ENCODE data around the gene COL26A1. TPM values are rescaled to one million over a fixed set of nuclear protein-coding genes. Genes with fewer than 3 reads are reported as not detected.
A peak's percentile ranks its signal among the peaks of the same experiment; 100 is the strongest.
"Not testable (repeated sequence)": the region's sequence is repeated elsewhere in the genome, so short reads cannot be mapped to it uniquely, and the experiment has no call there.

The COL26A1 gene
- total and polyA plus RNA-seq, 2 experiments from 2014 or later: 11.6 to 19.1 TPM

DNA sequence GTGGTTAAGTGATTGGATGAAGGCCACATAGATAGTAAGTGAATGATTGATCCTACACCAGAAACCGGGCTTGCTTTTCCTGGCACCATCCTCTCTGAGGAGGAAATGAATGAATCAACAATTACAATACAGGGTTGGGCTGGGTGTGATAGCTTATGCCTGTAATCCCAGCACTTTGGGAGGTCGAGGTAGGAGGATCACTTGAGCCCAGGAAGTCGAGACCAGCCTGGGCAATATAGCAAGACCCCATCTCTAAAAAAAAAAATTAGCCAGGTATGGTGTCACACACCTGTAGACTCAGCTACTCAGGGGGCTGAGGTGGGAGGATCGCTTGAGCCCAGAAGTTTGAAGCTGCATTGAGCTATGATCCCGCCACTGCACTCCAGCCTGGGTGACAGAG, 111.5 kb downstream of the COL26A1 start:
- H3K9me2 ChIP-seq (replicated peaks; ENCODE audit: insufficient read depth): no peaks in the 10 kb centered on the region
- H3K4me1 ChIP-seq (ENCODE audit: insufficient read depth): peaks cover 9% of the 10 kb centered on the region
- no peaks in the 10 kb centered on the region for H3K36me3 ChIP-seq (replicated peaks; ENCODE audit: insufficient read depth, low read depth)
- no peaks in the 10 kb centered on the region for H3K9me3 ChIP-seq (ENCODE audit: low read depth)
- no peak overlapping the region for H2AFZ ChIP-seq
- H3K79me2 ChIP-seq: no peaks in the 10 kb centered on the region
- 77% methylated on average over 5 of the region's 5 CpGs for WGBS (ENCODE audit: low lambda C conversion rate, missing lambda C conversion rate)
- no peak overlapping the region for H3K4me2 ChIP-seq
- no peaks in the 10 kb centered on the region for H3K27me3 ChIP-seq
- H3K4me3 ChIP-seq: no peak overlapping the region
- H4K20me1 ChIP-seq (ENCODE audit: insufficient read depth, poor library complexity, severe bottlenecking): no peaks in the 10 kb centered on the region
- no peak overlapping the region for H3K27ac ChIP-seq
- TF ChIP-seq, protein P1, sequence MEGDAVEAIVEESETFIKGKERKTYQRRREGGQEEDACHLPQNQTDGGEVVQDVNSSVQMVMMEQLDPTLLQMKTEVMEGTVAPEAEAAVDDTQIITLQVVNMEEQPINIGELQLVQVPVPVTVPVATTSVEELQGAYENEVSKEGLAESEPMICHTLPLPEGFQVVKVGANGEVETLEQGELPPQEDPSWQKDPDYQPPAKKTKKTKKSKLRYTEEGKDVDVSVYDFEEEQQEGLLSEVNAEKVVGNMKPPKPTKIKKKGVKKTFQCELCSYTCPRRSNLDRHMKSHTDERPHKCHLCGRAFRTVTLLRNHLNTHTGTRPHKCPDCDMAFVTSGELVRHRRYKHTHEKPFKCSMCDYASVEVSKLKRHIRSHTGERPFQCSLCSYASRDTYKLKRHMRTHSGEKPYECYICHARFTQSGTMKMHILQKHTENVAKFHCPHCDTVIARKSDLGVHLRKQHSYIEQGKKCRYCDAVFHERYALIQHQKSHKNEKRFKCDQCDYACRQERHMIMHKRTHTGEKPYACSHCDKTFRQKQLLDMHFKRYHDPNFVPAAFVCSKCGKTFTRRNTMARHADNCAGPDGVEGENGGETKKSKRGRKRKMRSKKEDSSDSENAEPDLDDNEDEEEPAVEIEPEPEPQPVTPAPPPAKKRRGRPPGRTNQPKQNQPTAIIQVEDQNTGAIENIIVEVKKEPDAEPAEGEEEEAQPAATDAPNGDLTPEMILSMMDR (IDR thresholded peaks at IDR 0.05; ENCODE audit: poor library complexity): no peak
- TF ChIP-seq EZH2phosphoT487 (IDR thresholded peaks at IDR 0.05; ENCODE audit: low read depth, severe bottlenecking, unreplicated experiment) (no peak), EZH2 (IDR thresholded peaks at IDR 0.05; ENCODE audit: borderline replicate concordance) (no peak)
- DNase-seq (ENCODE audit: low spot score): no peak

DNA sequence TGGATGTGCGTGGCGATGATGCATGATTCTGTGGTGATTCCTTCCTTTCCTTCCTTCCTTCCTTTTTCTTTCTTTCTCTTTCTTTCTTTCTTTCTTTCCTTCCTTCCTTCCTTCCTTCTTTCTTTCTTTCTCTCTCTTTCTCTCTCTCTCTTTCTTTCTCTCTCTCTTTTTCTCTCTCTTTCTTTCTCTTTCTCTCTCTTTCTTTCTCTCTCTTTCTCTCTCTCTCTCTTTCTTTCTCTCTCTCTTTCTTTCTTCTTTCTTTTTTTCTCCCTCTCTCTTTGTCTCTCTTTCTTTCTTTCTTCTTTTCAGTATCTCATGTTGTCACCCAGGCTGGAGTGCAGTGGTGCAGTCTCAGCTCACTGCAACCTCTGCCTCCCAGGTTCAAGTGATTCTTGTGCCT, 113.0 kb downstream of the COL26A1 start:
- H3K27me3 ChIP-seq; H3K4me1 ChIP-seq (ENCODE audit: insufficient read depth); H3K27ac ChIP-seq; DNase-seq (ENCODE audit: low spot score); H3K36me3 ChIP-seq (replicated peaks; ENCODE audit: insufficient read depth, low read depth); H3K79me2 ChIP-seq; H3K9me2 ChIP-seq (replicated peaks; ENCODE audit: insufficient read depth); H2AFZ ChIP-seq; H4K20me1 ChIP-seq (ENCODE audit: insufficient read depth, poor library complexity, severe bottlenecking); H3K4me2 ChIP-seq; H3K9me3 ChIP-seq (ENCODE audit: low read depth); H3K4me3 ChIP-seq: not testable (repeated sequence)
- 100% methylated on average over 2 of the region's 2 CpGs for WGBS (ENCODE audit: low lambda C conversion rate, missing lambda C conversion rate)

DNA sequence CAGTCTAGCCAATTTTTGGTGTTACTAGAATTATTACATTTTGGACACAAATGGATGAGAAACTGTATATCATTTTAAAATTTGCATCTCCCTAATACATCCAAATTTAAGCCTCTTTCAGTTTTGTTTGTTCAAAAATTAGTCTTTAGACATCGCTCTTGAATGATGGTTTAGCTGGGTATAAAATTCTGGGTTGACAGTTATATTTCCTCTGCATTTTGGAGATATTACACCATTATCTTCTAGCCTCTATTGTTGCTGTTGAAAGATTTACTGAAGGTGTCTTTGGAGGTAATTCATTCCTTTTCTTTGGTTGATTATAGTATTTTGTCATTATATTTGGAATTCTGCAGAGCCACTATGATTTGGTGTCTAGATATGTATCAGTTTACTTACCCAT, 116.5 kb downstream of the COL26A1 start:
- no peaks in the 10 kb centered on the region for H4K20me1 ChIP-seq (ENCODE audit: insufficient read depth, poor library complexity, severe bottlenecking)
- no peaks in the 10 kb centered on the region for H3K9me3 ChIP-seq (ENCODE audit: low read depth)
- H3K36me3 ChIP-seq (replicated peaks; ENCODE audit: insufficient read depth, low read depth): no peaks in the 10 kb centered on the region
- WGBS (ENCODE audit: low lambda C conversion rate, missing lambda C conversion rate): 96% methylated on average over 1 of the region's 1 CpG
- H3K27ac ChIP-seq: no peak overlapping the region
- no peaks in the 10 kb centered on the region for H3K27me3 ChIP-seq
- TF ChIP-seq EZH2phosphoT487 (IDR thresholded peaks at IDR 0.05; ENCODE audit: low read depth, severe bottlenecking, unreplicated experiment) (no peak), EZH2 (IDR thresholded peaks at IDR 0.05; ENCODE audit: borderline replicate concordance) (no peak)
- TF ChIP-seq, protein P1 (IDR thresholded peaks at IDR 0.05; ENCODE audit: poor library complexity): no peak
- H3K4me3 ChIP-seq: no peak overlapping the region
- no peak for DNase-seq (ENCODE audit: low spot score)
- H3K79me2 ChIP-seq: no peaks in the 10 kb centered on the region
- no peaks in the 10 kb centered on the region for H3K4me1 ChIP-seq (ENCODE audit: insufficient read depth)
- no peak overlapping the region for H2AFZ ChIP-seq
- no peak overlapping the region for H3K4me2 ChIP-seq
- H3K9me2 ChIP-seq (replicated peaks; ENCODE audit: insufficient read depth): no peaks in the 10 kb centered on the region

DNA sequence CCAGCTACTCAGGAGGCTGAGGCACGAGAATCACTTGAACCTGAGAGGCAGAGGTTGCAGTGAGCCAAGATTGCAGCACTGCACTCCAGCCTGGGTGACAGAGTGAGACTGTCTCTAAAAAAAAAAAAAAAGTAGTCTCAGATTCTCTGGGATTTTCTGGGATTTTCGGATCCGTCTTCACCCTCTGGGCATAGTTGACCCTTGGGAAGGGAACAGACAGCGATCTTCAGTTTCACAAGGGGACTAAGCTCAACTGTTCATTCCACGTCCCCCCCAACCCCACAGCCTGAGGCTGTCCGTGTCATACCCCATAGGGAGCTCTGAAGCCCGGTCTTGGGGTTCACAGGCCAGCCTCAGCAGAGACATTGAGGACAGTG, 123.4 kb downstream of the COL26A1 start:
- H3K79me2 ChIP-seq; H3K4me1 ChIP-seq (ENCODE audit: insufficient read depth); DNase-seq (ENCODE audit: low spot score); H2AFZ ChIP-seq; H3K4me3 ChIP-seq; H3K27me3 ChIP-seq; H3K9me2 ChIP-seq (replicated peaks; ENCODE audit: insufficient read depth); H3K36me3 ChIP-seq (replicated peaks; ENCODE audit: insufficient read depth, low read depth); H3K4me2 ChIP-seq; H4K20me1 ChIP-seq (ENCODE audit: insufficient read depth, poor library complexity, severe bottlenecking); H3K9me3 ChIP-seq (ENCODE audit: low read depth): not testable (repeated sequence)
- peak overlapping the region; percentile 92 for H3K27ac ChIP-seq
- WGBS (ENCODE audit: low lambda C conversion rate, missing lambda C conversion rate): 58% methylated on average over 7 of the region's 7 CpGs
